CD14-positive monocyte (primary cell): ENCODE data around the gene ZNF497. TPM values are rescaled to one million over a fixed set of nuclear protein-coding genes. Genes with fewer than 3 reads are reported as not detected.
"Not testable (repeated sequence)": the region's sequence is repeated elsewhere in the genome, so short reads cannot be mapped to it uniquely, and the experiment has no call there.

Experiments used
- DNase-seq, 3 donors: peaks; one replicate each; pipeline ENCODE4 v3.0.0-alpha.2; 2011 to 2022
- H2AFZ ChIP-seq: 2 replicates; pipeline ENCODE4 v1.6.0; 2012; ENCODE audit warnings: mild to moderate bottlenecking, low read depth, low read length, inconsistent platforms; ENCODE audit not compliant: insufficient read depth, poor library complexity, severe bottlenecking
- H3K27ac ChIP-seq, 2 donors: 1 replicate in 1 of 2; 2 replicates in 1 of 2; pipeline ENCODE4 v1.5.1; 2012 to 2013; ENCODE audit warnings: low read length in 2 of 2, control low read depth in 1 of 2, inconsistent platforms in 1 of 2, low read depth in 1 of 2, mild to moderate bottlenecking in 1 of 2
- H3K27me3 ChIP-seq, 2 donors: one replicate each; pipeline versions ENCODE4 v1.6.0 to v1.6.1; 2011 to 2013; ENCODE audit warnings: low read length in 2 of 2; ENCODE audit not compliant: control insufficient read depth in 2 of 2, insufficient read depth in 2 of 2
- H3K36me3 ChIP-seq, 2 donors: replicated peaks in 1 of 2; 1 replicate in 1 of 2; 2 replicates in 1 of 2; pipeline versions ENCODE4 v1.5.1 to v1.6.1; 2012 to 2013; ENCODE audit warnings: low read length in 2 of 2, control low read depth in 1 of 2, inconsistent platforms in 1 of 2, mild to moderate bottlenecking in 1 of 2; ENCODE audit not compliant: insufficient read depth in 2 of 2, control insufficient read depth in 1 of 2
- H3K4me1 ChIP-seq, 2 donors: 1 replicate in 1 of 2; 2 replicates in 1 of 2; pipeline versions ENCODE4 v1.5.1 to v1.6.1; 2012 to 2013; ENCODE audit warnings: low read length in 2 of 2, control low read depth in 1 of 2, inconsistent platforms in 1 of 2, mild to moderate bottlenecking in 1 of 2, moderate library complexity in 1 of 2; ENCODE audit not compliant: insufficient read depth in 2 of 2, control insufficient read depth in 1 of 2
- H3K4me2 ChIP-seq: replicated peaks from 2 replicates; pipeline ENCODE3; 2012; ENCODE audit warnings: low read length, moderate library complexity, mild to moderate bottlenecking; ENCODE audit not compliant: poor library complexity, severe bottlenecking; ENCODE audit errors: extremely low read depth
- H3K4me3 ChIP-seq, 3 experiments: fragments of 200-600 bp in 1 of 3; sonication (generic) in 1 of 3; replicated peaks in 1 of 3; 1 replicate in 2 of 3; 2 replicates in 1 of 3; pipeline ENCODE4 v1.5.1; 2011 to 2013; ENCODE audit warnings: low read length in 3 of 3, mild to moderate bottlenecking in 3 of 3, control low read depth in 2 of 3, low read depth in 2 of 3, inconsistent platforms in 1 of 3, moderate library complexity in 1 of 3
- H3K79me2 ChIP-seq: 2 replicates; pipeline ENCODE4 v1.6.0; 2012; ENCODE audit warnings: mild to moderate bottlenecking, control low read depth, inconsistent platforms, low read length, moderate library complexity; ENCODE audit not compliant: insufficient read depth
- H3K9ac ChIP-seq: 2 replicates; pipeline ENCODE4 v1.6.0; 2017; ENCODE audit warnings: low read length, mild to moderate bottlenecking; ENCODE audit not compliant: insufficient read depth, poor library complexity, severe bottlenecking
- H3K9me3 ChIP-seq, 2 donors: replicated peaks in 1 of 2; 1 replicate in 1 of 2; 2 replicates in 1 of 2; pipeline versions ENCODE4 v1.5.1 to v1.6.1; 2012 to 2013; ENCODE audit warnings: low read length in 2 of 2, control low read depth in 1 of 2; ENCODE audit not compliant: control insufficient read depth in 1 of 2, insufficient read depth in 1 of 2
- H4K20me1 ChIP-seq: 2 replicates; pipeline ENCODE4 v1.6.0; 2012; ENCODE audit warnings: mild to moderate bottlenecking, low read length, control low read depth, moderate library complexity; ENCODE audit not compliant: insufficient read depth
- H3K27ac Mint-ChIP-seq, 7 donors: one replicate each; pipeline ENCODE4 v1.8.0; 2020; ENCODE audit warnings: mild to moderate bottlenecking in 7 of 7, mixed read lengths in 7 of 7, moderate library complexity in 6 of 7, inconsistent platforms in 2 of 7
- H3K27me3 Mint-ChIP-seq, 3 donors: one replicate each; pipeline ENCODE4 v1.8.0; 2021 to 2022; ENCODE audit warnings: low read depth in 3 of 3, mild to moderate bottlenecking in 3 of 3, mixed read lengths in 3 of 3, moderate library complexity in 3 of 3, inconsistent platforms in 1 of 3
- H3K36me3 Mint-ChIP-seq, 2 donors: one replicate each; pipeline ENCODE4 v1.8.0; 2020; ENCODE audit warnings: mixed read lengths in 2 of 2, inconsistent platforms in 1 of 2, mild to moderate bottlenecking in 1 of 2
- H3K4me1 Mint-ChIP-seq: one replicate; pipeline ENCODE4 v1.8.0; 2020; ENCODE audit warnings: mild to moderate bottlenecking, mixed read lengths
- H3K4me3 Mint-ChIP-seq, 2 donors: one replicate each; pipeline ENCODE4 v1.8.0; 2020; ENCODE audit warnings: mild to moderate bottlenecking in 2 of 2, mixed read lengths in 2 of 2, moderate library complexity in 1 of 2
- H3K9me3 Mint-ChIP-seq, 7 donors: one replicate each; pipeline ENCODE4 v1.8.0; 2020 to 2022; ENCODE audit warnings: mixed read lengths in 7 of 7, mild to moderate bottlenecking in 6 of 7, moderate library complexity in 6 of 7, inconsistent platforms in 2 of 7
- WGBS: methylation state at CpG from one replicate; pipeline ENCODE4 v1.1.5; 2013; ENCODE audit warnings: missing lambda C conversion rate; ENCODE audit not compliant: insufficient coverage; 5-methylcytosine and 5-hydroxymethylcytosine counted together
- intact Hi-C, 2 donors: fragments of 100-400 bp; cut with micrococcal nuclease; formaldehyde crosslinking; loops; one replicate each; pipeline versions ENCODE4 v1.15.0 to v1.15.1; 2023
- polyA plus RNA-seq, 3 donors: library from polyadenylated mRNA; depleted of rRNA in 1 of 3; unstranded in 2 of 3; stranded (reverse) in 1 of 3; fragments of 300-500 nt in 2 of 3; fragments of >200 nt in 1 of 3; fragmentation: Illumina TruSeq in 2 of 3; gene quantifications; 1 replicate in 2 of 3; 2 replicates in 1 of 3; pipeline ENCODE4 v1.2.3, GENCODE V29; 2012 to 2021
- TF ChIP-seq, protein P1 (sequence below): fragments of 200-600 bp; IDR thresholded peaks from one replicate; pipeline ENCODE4 v1.8.0; 2022; ENCODE audit warnings: antibody characterized with exemption, mild to moderate bottlenecking

The ZNF497 gene
- polyA plus RNA-seq, 3 donors = 0.28 to 0.60 (median 0.41) TPM

- Histone ChIP-seq H3K4me3 (peak overlapping the region in 1 of 3 experiments; percentile 96), H3K4me1 (peaks cover 18 to 23% of the 10 kb centered on the region in 2 donors), H2AFZ (no peak overlapping the region), H3K9me3 (no peaks in the 10 kb centered on the region), H3K79me2 (peaks cover 3% of the 10 kb centered on the region), H3K9ac (no peak overlapping the region), H3K27me3 (no peaks in the 10 kb centered on the region), H3K4me2 (peak overlapping the region; percentile 97), H4K20me1 (no peaks in the 10 kb centered on the region), H3K27ac (peak overlapping the region in 1 of 2 donors; percentile 88), H3K36me3 (no peaks in the 10 kb centered on the region)
- Mint-ChIP-seq H3K36me3 (peaks cover 0 to 2% of the 10 kb centered on the region in 2 donors), H3K27me3 (peaks cover 0 to 5% (median 5%) of the 10 kb centered on the region in 3 donors), H3K9me3 (peaks cover 0 to 5% (median 0%) of the 10 kb centered on the region in 7 donors), H3K4me3 (peak overlapping the region; percentile 84 to 92), H3K27ac (peak overlapping the region; percentile 89 to 98 (median 94)), H3K4me1 (peaks cover 26% of the 10 kb centered on the region)
- no peak for DNase-seq
- TF ChIP-seq, protein P1, sequence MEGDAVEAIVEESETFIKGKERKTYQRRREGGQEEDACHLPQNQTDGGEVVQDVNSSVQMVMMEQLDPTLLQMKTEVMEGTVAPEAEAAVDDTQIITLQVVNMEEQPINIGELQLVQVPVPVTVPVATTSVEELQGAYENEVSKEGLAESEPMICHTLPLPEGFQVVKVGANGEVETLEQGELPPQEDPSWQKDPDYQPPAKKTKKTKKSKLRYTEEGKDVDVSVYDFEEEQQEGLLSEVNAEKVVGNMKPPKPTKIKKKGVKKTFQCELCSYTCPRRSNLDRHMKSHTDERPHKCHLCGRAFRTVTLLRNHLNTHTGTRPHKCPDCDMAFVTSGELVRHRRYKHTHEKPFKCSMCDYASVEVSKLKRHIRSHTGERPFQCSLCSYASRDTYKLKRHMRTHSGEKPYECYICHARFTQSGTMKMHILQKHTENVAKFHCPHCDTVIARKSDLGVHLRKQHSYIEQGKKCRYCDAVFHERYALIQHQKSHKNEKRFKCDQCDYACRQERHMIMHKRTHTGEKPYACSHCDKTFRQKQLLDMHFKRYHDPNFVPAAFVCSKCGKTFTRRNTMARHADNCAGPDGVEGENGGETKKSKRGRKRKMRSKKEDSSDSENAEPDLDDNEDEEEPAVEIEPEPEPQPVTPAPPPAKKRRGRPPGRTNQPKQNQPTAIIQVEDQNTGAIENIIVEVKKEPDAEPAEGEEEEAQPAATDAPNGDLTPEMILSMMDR = no peak
- intact Hi-C loops = loop anchor here in 1 of 2 donors (5.0 kb wide), 1 partner anchor 80 kb away; the partner anchor contains the start of gene ZSCAN22
- WGBS = 67% methylated on average over 6 of the region's 10 CpGs
Measured at GRCh38 chr19:58406818-58407657, 44.5 kb upstream of the ZNF497 start.

DNA sequence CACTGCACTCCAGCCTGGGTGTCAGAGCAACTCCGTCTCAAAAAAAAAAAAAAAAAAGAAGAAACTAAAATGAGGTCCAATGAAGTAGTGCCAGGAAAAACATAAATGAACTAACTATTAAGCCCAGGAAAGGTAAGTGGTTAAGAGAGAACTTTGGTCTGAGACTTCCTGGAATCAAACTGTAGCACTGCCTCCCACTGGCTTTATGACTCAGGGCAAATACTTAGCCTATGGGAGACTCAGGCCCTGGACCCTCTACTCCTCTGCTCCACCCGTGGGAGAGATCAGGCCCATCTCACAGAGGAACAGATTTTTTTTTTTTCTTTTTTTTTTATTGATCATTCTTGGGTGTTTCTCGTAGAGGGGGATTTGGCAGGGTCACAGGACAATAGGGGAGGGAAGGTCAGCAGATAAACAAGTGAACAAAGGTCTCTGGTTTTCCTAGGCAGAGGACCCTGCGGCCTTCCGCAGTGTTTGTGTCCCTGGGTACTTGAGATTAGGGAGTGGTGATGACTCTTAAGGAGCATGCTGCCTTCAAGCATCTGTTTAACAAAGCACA, 41.4 kb upstream of the ZNF497 start:
- H3K79me2 ChIP-seq, H4K20me1 ChIP-seq, H3K9me3 Mint-ChIP-seq, H3K9ac ChIP-seq, H3K9me3 ChIP-seq, H3K27me3 ChIP-seq, H3K4me3 ChIP-seq, H3K27ac ChIP-seq, DNase-seq, H3K4me3 Mint-ChIP-seq, H3K27me3 Mint-ChIP-seq, H2AFZ ChIP-seq, intact Hi-C loops, H3K4me2 ChIP-seq, H3K36me3 ChIP-seq, H3K36me3 Mint-ChIP-seq: not testable (repeated sequence)
- Mint-ChIP-seq H3K27ac (peak overlapping the region in 1 of 7 donors; percentile 72), H3K4me1 (peaks cover 26% of the 10 kb centered on the region)
- 80% methylated on average over 1 of the region's 5 CpGs for WGBS
- peaks cover 26 to 29% of the 10 kb centered on the region in 2 donors for H3K4me1 ChIP-seq
